Left renal pelvis (tissue), 4 donors: Measurements from ENCODE around the gene NSMCE4A. TPM values are rescaled to one million over a fixed set of nuclear protein-coding genes. Genes with fewer than 3 reads are reported as not detected.
A peak's percentile ranks its signal among the peaks of the same experiment; 100 is the strongest.
"Not testable (repeated sequence)": the region's sequence is repeated elsewhere in the genome, so short reads cannot be mapped to it uniquely, and the experiment has no call there.

Experiments used
- DNase-seq, 4 donors: peaks; one replicate each; pipeline ENCODE4 v3.0.0-alpha.2; 2013; ENCODE audit warnings: low read depth in 4 of 4, low spot score in 3 of 4
- polyA plus RNA-seq, 4 donors: library from polyadenylated mRNA; unstranded; fragments of 120-200 nt; gene quantifications; one replicate each; pipeline ENCODE4 v1.2.1, GENCODE V29; 2013; ENCODE audit not compliant: insufficient read length in 4 of 4

NSMCE4A gene
- polyA plus RNA-seq = 10 to 100 TPM; 68.1 to 98.0 (median 81.6) TPM

- DNase-seq = peak in 3 of 4 donors; percentile 53 to 69 (median 65)
Measured at GRCh38 chr10:121974535-121975294, at the start of gene NSMCE4A. Gene NSMCE4A (minus strand): TSS chr10:121975217. CDS start chr10:121975165, 52 bp downstream.

- not testable (repeated sequence) for DNase-seq
Measured at GRCh38 chr10:122023257-122023656, 48.2 kb upstream of the NSMCE4A start.

GRCh38 chr10:122022276-122022675, 47.3 kb upstream of the NSMCE4A start:
- DNase-seq = no peak

GRCh38 chr10:122021828-122022227, 46.8 kb upstream of the NSMCE4A start:
- no peak for DNase-seq

GRCh38 chr10:122021379-122021778, 46.4 kb upstream of the NSMCE4A start:
- DNase-seq = no peak

GRCh38 chr10:122020226-122020625, 45.2 kb upstream of the NSMCE4A start:
- no peak for DNase-seq

GRCh38 chr10:122019414-122019975, 44.5 kb upstream of the NSMCE4A start:
- DNase-seq = peak in 2 of 4 donors; percentile 47 to 51

- DNase-seq = peak in 2 of 4 donors; percentile 29 to 48
Measured at GRCh38 chr10:122018951-122019413, 44.0 kb upstream of the NSMCE4A start.

GRCh38 chr10:122018491-122018890, 43.5 kb upstream of the NSMCE4A start:
- DNase-seq = no peak

- not testable (repeated sequence) for DNase-seq
Measured at GRCh38 chr10:122017926-122018325, 42.9 kb upstream of the NSMCE4A start.

- DNase-seq = no peak
Measured at GRCh38 chr10:122014652-122015248, 39.7 kb upstream of the NSMCE4A start.

GRCh38 chr10:122013311-122013780, 38.3 kb upstream of the NSMCE4A start:
- DNase-seq = no peak

- DNase-seq = no peak
Measured at GRCh38 chr10:122012731-122013130, 37.7 kb upstream of the NSMCE4A start.

GRCh38 chr10:122010405-122011050, 35.5 kb upstream of the NSMCE4A start:
- no peak for DNase-seq

GRCh38 chr10:122007415-122007814, 32.4 kb upstream of the NSMCE4A start:
- no peak for DNase-seq

- DNase-seq = no peak
Measured at GRCh38 chr10:122001698-122002097, 26.7 kb upstream of the NSMCE4A start.

GRCh38 chr10:121999301-121999700, 24.3 kb upstream of the NSMCE4A start:
- DNase-seq = no peak

- no peak for DNase-seq
Measured at GRCh38 chr10:121998462-121998861, 23.4 kb upstream of the NSMCE4A start.

GRCh38 chr10:121994429-121994941, 19.5 kb upstream of the NSMCE4A start:
- peak in 1 of 4 donors; percentile 27 for DNase-seq

- DNase-seq = not testable (repeated sequence)
Measured at GRCh38 chr10:121991727-121992126, 16.7 kb upstream of the NSMCE4A start.
